ENCODE data around the gene ZNF771.
A peak's percentile ranks its signal among the peaks of the same experiment; 100 is the strongest.
"Not testable (repeated sequence)": the region's sequence is repeated elsewhere in the genome, so short reads cannot be mapped to it uniquely, and the experiment has no call there.

The ZNF771 gene

GRCh38 chr16:30375864-30376263 lies 31.5 kb upstream of the ZNF771 start:
- DNase-seq (ENCODE audit: low read depth): no peak

GRCh38 chr16:30376461-30376902 lies 30.9 kb upstream of the ZNF771 start:
- no peak for DNase-seq (ENCODE audit: low read depth)

GRCh38 chr16:30377050-30377811 lies 30.2 kb upstream of the ZNF771 start:
- DNase-seq (ENCODE audit: low read depth): no peak

GRCh38 chr16:30377812-30378235 lies 29.6 kb upstream of the ZNF771 start:
- DNase-seq (ENCODE audit: low read depth): no peak

GRCh38 chr16:30378236-30379157 lies 28.9 kb upstream of the ZNF771 start:
- DNase-seq (ENCODE audit: low read depth): peak; percentile 79

- DNase-seq (ENCODE audit: low read depth): no peak
Measured at GRCh38 chr16:30379158-30379783, 28.1 kb upstream of the ZNF771 start.

- no peak for DNase-seq (ENCODE audit: low read depth)
Measured at GRCh38 chr16:30380072-30380802, 27.2 kb upstream of the ZNF771 start.

GRCh38 chr16:30380803-30381208 lies 26.6 kb upstream of the ZNF771 start:
- DNase-seq (ENCODE audit: low read depth): no peak

GRCh38 chr16:30381291-30382041 lies 25.9 kb upstream of the ZNF771 start:
- DNase-seq (ENCODE audit: low read depth): no peak

GRCh38 chr16:30382111-30382881 lies 25.1 kb upstream of the ZNF771 start, which contains the start of gene SEPTIN1:
SEPTIN1 (minus strand) TSS chr16:30382561; CDS start chr16:30382542, 19 bp downstream.
- DNase-seq (ENCODE audit: low read depth): no peak

- DNase-seq (ENCODE audit: low read depth): no peak
Measured at GRCh38 chr16:30383521-30383920, 23.9 kb upstream of the ZNF771 start.

GRCh38 chr16:30394592-30395154 lies 12.7 kb upstream of the ZNF771 start:
- no peak for DNase-seq (ENCODE audit: low read depth)

- DNase-seq (ENCODE audit: low read depth): no peak
Measured at GRCh38 chr16:30395155-30395991, 12.0 kb upstream of the ZNF771 start, which contains the start of gene ZNF48. ZNF48 (plus strand) TSS chr16:30395420; CDS start chr16:30395795, 375 bp downstream.

GRCh38 chr16:30395992-30396585 lies 11.3 kb upstream of the ZNF771 start:
- no peak for DNase-seq (ENCODE audit: low read depth)

GRCh38 chr16:30396627-30397026 lies 10.8 kb upstream of the ZNF771 start:
- not testable (repeated sequence) for DNase-seq (ENCODE audit: low read depth)

- DNase-seq (ENCODE audit: low read depth): no peak
Measured at GRCh38 chr16:30397056-30397455, 10.3 kb upstream of the ZNF771 start.

GRCh38 chr16:30397776-30398660 lies 9.4 kb upstream of the ZNF771 start:
- DNase-seq (ENCODE audit: low read depth): no peak
